Measurements from ENCODE around the gene MORC1. TPM values are rescaled to one million over a fixed set of nuclear protein-coding genes. Genes with fewer than 3 reads are reported as not detected.

Gene MORC1
- total RNA-seq, 1 donor from 2014 or later, result not detected

DNA sequence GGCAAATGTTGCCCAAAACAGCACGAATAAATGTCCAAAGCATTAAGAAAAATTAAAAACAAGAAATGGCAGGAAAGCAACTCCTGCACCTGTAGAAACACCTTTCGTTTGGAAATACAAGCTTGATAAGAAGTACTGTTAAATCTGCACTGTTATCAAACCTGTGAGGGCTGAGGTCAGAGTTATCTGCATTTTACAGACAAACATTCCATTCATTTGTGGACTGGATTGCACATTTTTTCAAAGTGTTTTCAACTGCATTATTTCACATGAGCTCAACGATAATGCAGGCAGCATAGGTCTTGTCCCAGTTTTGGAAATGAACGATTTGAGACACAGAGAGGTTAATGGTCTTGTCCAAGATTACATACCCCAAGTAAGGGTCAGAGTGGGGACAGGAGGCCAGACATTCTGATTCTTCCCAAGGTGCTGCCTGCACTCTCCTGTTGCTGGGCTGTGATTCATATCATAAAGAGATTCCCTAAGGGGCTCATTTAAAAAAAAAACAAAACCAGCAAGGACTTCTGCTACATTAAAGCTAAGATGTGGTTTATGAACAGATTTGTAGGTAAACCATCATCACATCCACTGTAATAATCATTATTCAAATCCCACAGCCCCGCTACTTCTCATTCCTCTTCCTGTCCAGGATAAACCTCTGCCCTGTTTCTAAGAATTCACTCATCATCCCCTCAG, 177.2 kb downstream of the MORC1 start:
- H3K27me3 ChIP-seq (ENCODE audit: low read depth), result no peaks in the 10 kb centered on the region
- H3K4me1 ChIP-seq, result peaks cover 17% of the 10 kb centered on the region
- H3K9me3 ChIP-seq (replicated peaks), result no peaks in the 10 kb centered on the region
- no peak for DNase-seq
- intact Hi-C loops (cut with micrococcal nuclease), result no loop called here
- no peaks in the 10 kb centered on the region for H3K36me3 ChIP-seq
- TF ChIP-seq, protein P1, sequence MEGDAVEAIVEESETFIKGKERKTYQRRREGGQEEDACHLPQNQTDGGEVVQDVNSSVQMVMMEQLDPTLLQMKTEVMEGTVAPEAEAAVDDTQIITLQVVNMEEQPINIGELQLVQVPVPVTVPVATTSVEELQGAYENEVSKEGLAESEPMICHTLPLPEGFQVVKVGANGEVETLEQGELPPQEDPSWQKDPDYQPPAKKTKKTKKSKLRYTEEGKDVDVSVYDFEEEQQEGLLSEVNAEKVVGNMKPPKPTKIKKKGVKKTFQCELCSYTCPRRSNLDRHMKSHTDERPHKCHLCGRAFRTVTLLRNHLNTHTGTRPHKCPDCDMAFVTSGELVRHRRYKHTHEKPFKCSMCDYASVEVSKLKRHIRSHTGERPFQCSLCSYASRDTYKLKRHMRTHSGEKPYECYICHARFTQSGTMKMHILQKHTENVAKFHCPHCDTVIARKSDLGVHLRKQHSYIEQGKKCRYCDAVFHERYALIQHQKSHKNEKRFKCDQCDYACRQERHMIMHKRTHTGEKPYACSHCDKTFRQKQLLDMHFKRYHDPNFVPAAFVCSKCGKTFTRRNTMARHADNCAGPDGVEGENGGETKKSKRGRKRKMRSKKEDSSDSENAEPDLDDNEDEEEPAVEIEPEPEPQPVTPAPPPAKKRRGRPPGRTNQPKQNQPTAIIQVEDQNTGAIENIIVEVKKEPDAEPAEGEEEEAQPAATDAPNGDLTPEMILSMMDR (IDR thresholded peaks at IDR 0.05; ENCODE audit: borderline replicate concordance), result no peak
- no peak overlapping the region for H3K27ac ChIP-seq (replicated peaks)
- no peak overlapping the region for H3K4me3 ChIP-seq

- Histone ChIP-seq H3K4me1 (peaks cover 17% of the 10 kb centered on the region), H3K27ac (replicated peaks) (no peak overlapping the region), H3K36me3 (no peaks in the 10 kb centered on the region), H3K4me3 (no peak overlapping the region), H3K27me3 (ENCODE audit: low read depth) (no peaks in the 10 kb centered on the region), H3K9me3 (replicated peaks) (no peaks in the 10 kb centered on the region)
- TF ChIP-seq, protein P1 (IDR thresholded peaks at IDR 0.05; ENCODE audit: borderline replicate concordance), result no peak
- intact Hi-C loops (cut with micrococcal nuclease), result no loop called here
- DNase-seq, result no peak
Measured at GRCh38 chr3:108940166-108940565, 177.8 kb downstream of the MORC1 start.

- Histone ChIP-seq H3K27ac (replicated peaks) (no peak overlapping the region), H3K4me3 (no peak overlapping the region), H3K27me3 (ENCODE audit: low read depth) (no peaks in the 10 kb centered on the region), H3K36me3 (no peaks in the 10 kb centered on the region), H3K4me1 (peaks cover 17% of the 10 kb centered on the region), H3K9me3 (replicated peaks) (no peaks in the 10 kb centered on the region)
- DNase-seq, result no peak
- TF ChIP-seq, protein P1 (IDR thresholded peaks at IDR 0.05; ENCODE audit: borderline replicate concordance), result no peak
- intact Hi-C loops (cut with micrococcal nuclease), result no loop called here
Measured at GRCh38 chr3:108936924-108937689, 180.8 kb downstream of the MORC1 start.

DNA sequence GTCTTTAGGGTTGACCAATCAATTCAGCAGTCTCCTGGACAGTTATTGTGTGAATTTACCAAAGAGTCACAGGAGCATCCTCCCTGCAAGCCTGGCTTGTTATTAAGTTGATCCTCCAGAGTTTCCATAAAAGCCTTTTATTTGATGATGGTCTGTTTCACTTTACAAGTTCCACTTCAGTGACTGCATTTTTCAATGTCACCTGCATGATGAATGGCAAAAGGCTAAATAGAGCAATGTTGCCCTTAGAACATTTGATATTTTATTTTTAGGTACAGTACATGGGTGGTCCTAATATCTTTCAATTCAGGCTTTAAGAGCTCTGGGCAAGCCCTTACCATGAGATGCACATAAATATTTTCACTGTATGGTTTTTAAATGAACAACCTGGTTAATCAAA, 186.9 kb downstream of the MORC1 start:
- TF ChIP-seq, protein P1 (IDR thresholded peaks at IDR 0.05; ENCODE audit: borderline replicate concordance), result no peak
- peaks cover 21% of the 10 kb centered on the region for H3K9me3 ChIP-seq (replicated peaks)
- H3K36me3 ChIP-seq, result no peaks in the 10 kb centered on the region
- H3K4me1 ChIP-seq, result no peaks in the 10 kb centered on the region
- H3K27me3 ChIP-seq (ENCODE audit: low read depth), result no peaks in the 10 kb centered on the region
- no peak overlapping the region for H3K27ac ChIP-seq (replicated peaks)
- intact Hi-C loops (cut with micrococcal nuclease), result no loop called here
- DNase-seq, result no peak
- H3K4me3 ChIP-seq, result no peak overlapping the region

DNA sequence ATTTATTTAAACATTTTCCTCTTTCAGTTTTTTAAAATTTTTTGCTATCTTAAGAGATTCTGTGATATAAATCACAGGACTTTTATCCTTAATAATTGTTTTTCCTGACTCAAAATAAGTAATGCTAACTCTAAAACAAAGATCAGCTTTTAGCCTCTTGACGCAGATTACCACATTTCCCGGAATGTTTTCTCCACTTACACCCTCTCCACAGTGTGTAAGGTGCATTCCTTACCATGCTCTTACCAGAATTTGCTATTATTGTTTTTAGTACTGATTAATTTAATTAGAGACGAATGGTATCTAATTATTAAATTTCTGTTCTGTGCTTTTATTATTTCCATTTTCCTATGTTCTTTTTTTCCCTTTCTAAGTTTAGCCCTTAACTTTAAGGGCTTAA, 199.1 kb downstream of the MORC1 start:
- peaks cover 9% of the 10 kb centered on the region for H3K27me3 ChIP-seq (ENCODE audit: low read depth)
- no peaks in the 10 kb centered on the region for H3K4me1 ChIP-seq
- no peak overlapping the region for H3K4me3 ChIP-seq
- peaks cover 7% of the 10 kb centered on the region for H3K9me3 ChIP-seq (replicated peaks)
- TF ChIP-seq, protein P1 (IDR thresholded peaks at IDR 0.05; ENCODE audit: borderline replicate concordance), result no peak
- no peaks in the 10 kb centered on the region for H3K36me3 ChIP-seq
- intact Hi-C loops (cut with micrococcal nuclease), result loop anchor here (10.0 kb wide), 1 partner anchor 254 kb away; no protein-coding TSS in a partner anchor
- no peak overlapping the region for H3K27ac ChIP-seq (replicated peaks)
- DNase-seq, result no peak
